ENCODE results near the gene LRFN2. TPM values are rescaled to one million over a fixed set of nuclear protein-coding genes. Genes with fewer than 3 reads are reported as not detected.

Gene LRFN2
- total and polyA plus RNA-seq, 2 experiments from 2014 or later = 0.29 to 2.5 TPM

DNA sequence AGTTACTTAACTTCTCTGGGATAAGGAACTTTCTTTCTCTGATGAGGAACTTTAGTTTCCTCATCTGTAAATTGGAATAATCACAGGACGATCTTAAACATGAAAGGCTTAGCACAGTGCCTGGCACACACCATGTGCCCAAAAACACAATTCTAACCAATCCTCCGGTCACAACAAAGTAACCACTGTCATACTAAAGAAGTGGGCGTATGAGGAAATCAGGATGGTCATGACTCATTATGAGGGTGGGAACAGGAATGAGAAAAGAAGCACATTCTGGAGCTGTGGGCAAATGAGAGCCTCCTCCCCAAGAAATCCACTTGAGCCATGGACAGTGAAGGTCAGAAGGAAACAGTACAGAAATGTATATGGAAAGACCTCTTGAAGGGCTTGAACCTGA lies 82.9 kb downstream of the LRFN2 start:
- Histone ChIP-seq H3K27ac (ENCODE audit: low read depth) (no peak overlapping the region), H3F3A (replicated peaks; ENCODE audit: low read depth) (no peaks in the 10 kb centered on the region), H3K27me3 (ENCODE audit: insufficient read depth) (no peaks in the 10 kb centered on the region), H4K20me1 (replicated peaks; ENCODE audit: insufficient read depth) (no peaks in the 10 kb centered on the region; the same call in 1 of the 2 replicates), H3K4me1 (ENCODE audit: insufficient read depth) (no peaks in the 10 kb centered on the region), H2AFZ (no peak overlapping the region), H3K79me2 (replicated peaks; ENCODE audit: insufficient read depth) (no peaks in the 10 kb centered on the region), H3K36me3 (ENCODE audit: insufficient read depth) (no peaks in the 10 kb centered on the region), H3K4me3 (no peak overlapping the region), H3K9me2 (ENCODE audit: insufficient read depth) (no peaks in the 10 kb centered on the region), H3K4me2 (no peak overlapping the region)
- Mint-ChIP-seq H3K36me3 (ENCODE audit: low read depth) (no peaks in the 10 kb centered on the region), H3K27me3 (ENCODE audit: insufficient read depth, low read depth, poor library complexity) (no peaks in the 10 kb centered on the region), H3K27ac (no peak overlapping the region), H3K4me1 (no peaks in the 10 kb centered on the region), H3K9me3 (no peaks in the 10 kb centered on the region), H3K4me3 (no peak overlapping the region)
- ATAC-seq (no peak), DNase-seq (ENCODE audit: low spot score) (no peak)
- no peak for TF ChIP-seq POLR2AphosphoS5 (IDR thresholded peaks at IDR 0.05; ENCODE audit: low read depth)
- TF ChIP-seq CREB1 (CRISPR knock-in tag; IDR thresholded peaks at IDR 0.05; ENCODE audit: low read depth) = no peak
- TF ChIP-seq EZH2phosphoT487 (IDR thresholded peaks at IDR 0.05; ENCODE audit: unreplicated experiment) = no peak
- no peak for TF ChIP-seq ZNF114 (CRISPR knock-in tag; IDR thresholded peaks at IDR 0.05)
- no peak for TF ChIP-seq ZNF462 (CRISPR knock-in tag; IDR thresholded peaks at IDR 0.05)
- no peak for TF ChIP-seq REST (IDR thresholded peaks at IDR 0.05; ENCODE audit: unreplicated experiment)
- no peak for TF ChIP-seq EZH2 (IDR thresholded peaks at IDR 0.05; ENCODE audit: low read depth, unreplicated experiment)
- TF ChIP-seq NANOG (IDR thresholded peaks at IDR 0.05; ENCODE audit: borderline replicate concordance) = no peak
- TF ChIP-seq JUNB (IDR thresholded peaks at IDR 0.05; ENCODE audit: unreplicated experiment) = no peak
- TF ChIP-seq CTCF (conservative IDR thresholded peaks at IDR 0.05; ENCODE audit: low read depth in 2 of 2) = no peak
- TF ChIP-seq ZNF331 (CRISPR knock-in tag; IDR thresholded peaks at IDR 0.05; ENCODE audit: low read depth) = no peak
- TF ChIP-seq, protein P1, sequence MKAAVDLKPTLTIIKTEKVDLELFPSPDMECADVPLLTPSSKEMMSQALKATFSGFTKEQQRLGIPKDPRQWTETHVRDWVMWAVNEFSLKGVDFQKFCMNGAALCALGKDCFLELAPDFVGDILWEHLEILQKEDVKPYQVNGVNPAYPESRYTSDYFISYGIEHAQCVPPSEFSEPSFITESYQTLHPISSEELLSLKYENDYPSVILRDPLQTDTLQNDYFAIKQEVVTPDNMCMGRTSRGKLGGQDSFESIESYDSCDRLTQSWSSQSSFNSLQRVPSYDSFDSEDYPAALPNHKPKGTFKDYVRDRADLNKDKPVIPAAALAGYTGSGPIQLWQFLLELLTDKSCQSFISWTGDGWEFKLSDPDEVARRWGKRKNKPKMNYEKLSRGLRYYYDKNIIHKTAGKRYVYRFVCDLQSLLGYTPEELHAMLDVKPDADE (IDR thresholded peaks at IDR 0.05) = no peak
- no peak for TF ChIP-seq STAT1 (IDR thresholded peaks at IDR 0.05; ENCODE audit: unreplicated experiment)

Measured in GM23338 (cell line).